NCI-H345 treated with DMSO at 0.1 percent for 48 hours (cell line): ENCODE measurements around the gene CSNK1G1.
"Not testable (repeated sequence)": the region's sequence is repeated elsewhere in the genome, so short reads cannot be mapped to it uniquely, and the experiment has no call there.

Experiments
- DNase-seq: peaks from one replicate; lab custom pipeline; 2025; ENCODE audit not compliant: unreplicated experiment; lab: John Stamatoyannopoulos, UW

Gene CSNK1G1

GRCh38 chr15:64355944-64356709 lies at the start of gene CSNK1G1:
Gene CSNK1G1, minus strand, starts transcription at chr15:64356173. Its CDS starts 55,674 bp downstream, at chr15:64300499.
- DNase-seq, result peak; percentile 89

GRCh38 chr15:64400583-64400982 lies 44.6 kb upstream of the CSNK1G1 start:
- no peak for DNase-seq

- DNase-seq, result no peak
Measured at GRCh38 chr15:64398575-64398974, 42.6 kb upstream of the CSNK1G1 start.

GRCh38 chr15:64396789-64397188 lies 40.8 kb upstream of the CSNK1G1 start:
- DNase-seq, result no peak

GRCh38 chr15:64392471-64392870 lies 36.5 kb upstream of the CSNK1G1 start:
- not testable (repeated sequence) for DNase-seq

GRCh38 chr15:64389036-64389435 lies 33.1 kb upstream of the CSNK1G1 start:
- DNase-seq, result no peak

- peak; percentile 79 for DNase-seq
Measured at GRCh38 chr15:64387562-64388168, 31.7 kb upstream of the CSNK1G1 start, which contains the start of gene TRIP4. Gene TRIP4, plus strand, starts transcription at chr15:64387836. Its CDS starts 28 bp downstream, at chr15:64387864.

GRCh38 chr15:64386291-64386690 lies 30.3 kb upstream of the CSNK1G1 start:
- DNase-seq, result no peak

GRCh38 chr15:64383760-64384159 lies 27.8 kb upstream of the CSNK1G1 start:
- DNase-seq, result no peak

GRCh38 chr15:64381000-64381751 lies 25.2 kb upstream of the CSNK1G1 start, which contains the start of gene PCLAF:
Gene PCLAF, minus strand, starts transcription at chr15:64381441. Its CDS starts 70 bp downstream, at chr15:64381371.
- DNase-seq, result peak; percentile 81

GRCh38 chr15:64380130-64380870 lies 24.3 kb upstream of the CSNK1G1 start:
- DNase-seq, result not testable (repeated sequence)

GRCh38 chr15:64379216-64379960 lies 23.4 kb upstream of the CSNK1G1 start:
- DNase-seq, result no peak

- no peak for DNase-seq
Measured at GRCh38 chr15:64373360-64373759, 17.4 kb upstream of the CSNK1G1 start.

GRCh38 chr15:64371383-64371782 lies 15.4 kb upstream of the CSNK1G1 start:
- DNase-seq, result not testable (repeated sequence)

GRCh38 chr15:64369078-64369607 lies 13.2 kb upstream of the CSNK1G1 start:
- no peak for DNase-seq

GRCh38 chr15:64361259-64361658 lies 5.3 kb upstream of the CSNK1G1 start:
- no peak for DNase-seq

GRCh38 chr15:64356710-64357040 lies 702 bp upstream of the CSNK1G1 start:
- DNase-seq, result no peak

- no peak for DNase-seq
Measured at GRCh38 chr15:64355348-64355943, 527 bp downstream of the CSNK1G1 start.

GRCh38 chr15:64354688-64355344 lies 1.2 kb downstream of the CSNK1G1 start:
- no peak for DNase-seq
